ENCODE results near the gene GJB4. TPM values are rescaled to one million over a fixed set of nuclear protein-coding genes. Genes with fewer than 3 reads are reported as not detected.
"Not testable (repeated sequence)": the region's sequence is repeated elsewhere in the genome, so short reads cannot be mapped to it uniquely, and the experiment has no call there.

Gene GJB4
- polyA plus RNA-seq, 1 donor, result 0.25 TPM

DNA sequence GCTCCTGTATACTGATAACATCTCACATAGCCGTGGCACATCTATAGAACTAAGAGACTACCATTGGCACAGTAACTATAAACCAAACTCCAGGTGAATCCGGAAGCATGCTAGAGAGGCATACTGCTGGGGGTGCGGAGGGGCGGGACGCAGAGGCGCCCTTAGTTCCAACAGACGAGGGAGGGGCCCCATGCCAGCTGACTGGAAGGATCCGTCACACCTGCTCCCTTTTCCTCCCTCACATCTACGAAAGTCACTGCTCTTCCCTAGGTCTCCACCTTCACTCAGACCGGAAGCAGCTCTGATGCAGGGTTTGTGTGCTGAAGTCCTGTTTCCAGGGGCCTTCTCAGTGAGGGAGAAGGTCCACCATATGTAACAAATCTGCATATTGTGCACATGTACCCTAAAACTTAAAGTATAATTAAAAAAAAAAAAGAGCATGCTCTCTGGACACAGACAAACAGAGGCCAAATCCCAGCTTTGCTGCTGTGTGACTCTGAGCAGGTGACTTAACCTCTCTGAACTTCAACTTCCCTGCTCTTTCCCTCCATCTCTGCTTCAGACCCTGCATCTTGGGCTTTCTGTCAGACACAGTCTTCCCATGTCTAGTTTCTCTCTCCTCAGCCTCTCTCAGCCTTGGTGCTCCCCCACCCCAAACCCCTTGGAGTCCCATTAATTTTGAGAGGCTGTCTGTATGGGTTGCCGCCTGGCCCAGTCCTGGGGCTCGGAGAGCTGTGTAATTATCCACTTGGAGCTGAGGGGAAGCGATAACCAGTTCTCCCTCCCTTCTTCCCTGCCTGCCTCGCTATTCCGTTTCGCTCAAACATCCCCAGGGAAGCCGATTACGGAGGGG lies 12.5 kb upstream of the GJB4 start:
- DNase-seq, result no peak

DNA sequence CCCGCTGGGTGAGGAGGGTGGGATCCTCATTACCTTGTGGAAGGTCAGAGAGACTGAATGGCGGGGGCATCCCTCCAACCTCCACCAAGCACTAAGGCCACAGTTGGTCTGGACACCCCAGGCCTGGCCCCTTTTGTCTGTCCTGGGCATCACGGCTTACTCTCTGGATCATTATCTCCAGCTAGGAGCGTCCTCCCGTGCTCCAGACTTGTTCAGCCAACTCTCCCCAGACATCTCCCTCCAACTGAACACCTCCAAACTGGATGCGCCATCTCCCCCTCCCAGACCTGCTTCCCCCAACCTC lies 11.9 kb upstream of the GJB4 start:
- DNase-seq, result no peak

DNA sequence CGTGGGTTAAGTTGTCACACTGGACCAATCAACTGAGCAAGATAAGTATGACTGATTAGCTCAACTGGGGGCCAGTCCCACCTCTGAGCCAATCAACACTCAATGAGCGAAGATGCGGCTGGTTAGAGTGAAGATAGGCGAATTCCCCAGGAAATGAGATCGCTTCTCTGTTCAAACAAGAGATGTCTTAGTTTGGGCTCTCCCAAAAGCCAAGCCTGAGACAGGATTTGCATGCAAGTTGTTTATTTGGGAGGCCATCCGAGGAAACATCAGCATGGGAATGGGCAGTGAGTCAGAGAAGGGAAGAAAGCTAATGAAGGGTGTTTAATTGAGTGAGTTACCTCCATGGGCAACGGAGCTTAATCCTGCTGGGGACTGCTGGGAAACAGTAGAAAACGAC lies 9.5 kb upstream of the GJB4 start:
- DNase-seq, result no peak

DNA sequence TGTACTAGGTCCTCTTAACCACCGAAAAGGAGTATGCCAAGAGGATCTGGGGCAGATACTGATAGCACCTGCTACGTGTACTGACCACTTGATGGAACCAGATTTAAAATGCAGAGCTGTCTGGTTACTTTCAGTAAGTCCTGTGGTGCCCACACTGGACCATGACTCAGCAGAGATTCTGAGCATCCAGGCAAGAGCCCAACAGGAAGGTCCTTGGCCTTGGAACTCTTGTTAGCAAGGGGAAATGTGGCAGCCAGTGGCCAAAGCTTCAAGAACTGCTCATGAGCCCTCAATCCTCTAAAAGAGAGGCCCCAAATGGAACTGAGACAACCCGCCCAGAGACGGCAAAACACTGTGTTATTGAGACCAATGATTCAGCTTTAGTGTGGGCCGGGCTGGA lies 8.9 kb upstream of the GJB4 start:
- no peak for DNase-seq

DNA sequence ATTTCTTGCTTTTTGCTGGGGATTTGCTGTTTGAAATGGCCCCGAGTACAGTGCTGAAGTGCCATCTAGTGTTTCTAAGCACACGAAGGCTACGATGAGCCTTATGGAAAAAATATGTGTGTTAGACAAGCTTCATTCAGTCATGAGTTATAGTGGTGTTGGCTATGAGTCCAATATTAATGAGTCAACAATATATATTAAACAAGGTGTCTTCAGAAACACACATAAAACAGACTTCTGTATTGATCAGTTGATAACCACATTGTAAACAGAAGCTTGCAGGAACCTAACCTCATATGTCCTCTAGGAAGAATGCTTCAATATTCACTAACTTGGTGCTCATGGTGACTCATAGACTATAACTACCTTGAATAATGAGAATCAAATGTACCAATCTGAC lies 6.4 kb upstream of the GJB4 start:
- DNase-seq, result no peak

DNA sequence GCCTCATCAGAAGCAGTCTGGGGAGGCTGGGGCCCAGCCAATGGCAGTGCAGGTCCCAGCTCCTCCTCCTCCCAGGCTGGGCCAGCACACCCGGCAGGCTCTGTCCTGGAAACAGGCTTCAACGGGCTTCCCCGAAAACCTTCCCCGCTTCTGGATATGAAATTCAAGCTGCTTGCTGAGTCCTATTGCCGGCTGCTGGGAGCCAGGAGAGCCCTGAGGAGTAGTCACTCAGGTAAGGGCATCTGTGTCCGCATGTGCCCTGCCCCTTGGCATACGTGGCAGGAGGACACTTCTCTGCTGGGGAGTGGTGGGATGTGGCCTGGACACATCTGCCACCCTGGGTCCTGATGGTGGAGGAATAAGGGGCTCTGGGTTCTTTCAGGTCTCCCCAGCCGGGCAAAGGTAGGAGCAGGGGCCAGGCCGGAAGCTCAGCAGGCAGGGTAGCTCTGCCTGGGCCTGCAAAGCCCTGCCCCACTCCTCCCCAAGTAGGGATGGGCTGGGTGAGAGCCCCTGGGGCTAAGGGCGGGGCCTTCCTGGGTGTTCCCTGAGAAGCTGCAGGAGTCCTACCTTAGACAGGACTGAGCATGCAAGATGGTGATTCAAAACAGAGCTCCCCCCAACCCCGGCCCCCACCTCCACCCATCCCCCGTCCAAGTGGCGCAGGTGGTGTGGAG lies 4.4 kb upstream of the GJB4 start, which contains the start of gene GJB5:
Gene GJB5, plus strand, starts transcription at position 84 of the 674 bp plus-strand sequence. CDS start 2,284 bp downstream, outside the sequence.
- DNase-seq, result no peak

DNA sequence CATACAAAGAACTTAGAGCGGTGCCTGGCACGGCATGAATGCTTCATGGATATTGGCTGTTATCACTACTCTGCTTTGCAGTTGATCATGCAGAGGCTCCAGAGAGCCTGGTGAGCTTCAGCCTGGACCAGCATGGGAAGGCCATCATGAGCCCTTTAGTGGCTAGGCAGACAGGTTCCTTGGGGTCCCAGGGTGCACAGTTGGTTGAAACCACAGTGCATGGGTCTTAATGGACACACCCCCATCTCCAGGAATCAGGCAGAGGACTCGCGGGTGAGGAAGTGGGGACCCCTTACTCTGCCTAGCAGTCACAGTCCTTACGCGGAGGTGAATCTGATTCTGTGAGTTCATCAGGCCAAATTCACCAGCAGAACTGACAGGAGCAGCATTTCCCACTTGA lies 3.6 kb upstream of the GJB4 start:
- DNase-seq, result no peak

DNA sequence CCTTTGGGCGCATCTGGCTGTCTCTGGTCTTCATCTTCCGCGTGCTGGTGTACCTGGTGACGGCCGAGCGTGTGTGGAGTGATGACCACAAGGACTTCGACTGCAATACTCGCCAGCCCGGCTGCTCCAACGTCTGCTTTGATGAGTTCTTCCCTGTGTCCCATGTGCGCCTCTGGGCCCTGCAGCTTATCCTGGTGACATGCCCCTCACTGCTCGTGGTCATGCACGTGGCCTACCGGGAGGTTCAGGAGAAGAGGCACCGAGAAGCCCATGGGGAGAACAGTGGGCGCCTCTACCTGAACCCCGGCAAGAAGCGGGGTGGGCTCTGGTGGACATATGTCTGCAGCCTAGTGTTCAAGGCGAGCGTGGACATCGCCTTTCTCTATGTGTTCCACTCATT lies 2.2 kb upstream of the GJB4 start:
- no peak for DNase-seq

DNA sequence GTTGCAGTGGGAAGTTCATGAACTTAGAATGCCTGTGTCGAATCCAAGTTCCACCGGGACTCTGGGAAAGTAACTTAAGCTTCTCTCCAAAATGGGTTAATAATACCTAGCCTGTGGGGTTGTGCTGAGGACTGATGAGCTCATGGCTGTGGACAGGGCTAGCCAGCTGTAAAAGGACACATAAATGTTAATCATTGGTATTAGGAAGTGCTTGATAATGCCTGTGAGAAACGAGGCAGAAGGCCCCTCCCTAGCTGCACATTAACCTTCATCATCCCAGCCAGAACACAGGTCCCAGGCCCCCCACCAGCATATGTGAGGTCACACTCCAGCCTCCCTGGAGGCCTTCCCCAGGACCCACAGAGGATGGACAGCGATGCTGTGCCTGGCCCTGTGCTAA lies 789 bp upstream of the GJB4 start:
- no peak for DNase-seq

DNA sequence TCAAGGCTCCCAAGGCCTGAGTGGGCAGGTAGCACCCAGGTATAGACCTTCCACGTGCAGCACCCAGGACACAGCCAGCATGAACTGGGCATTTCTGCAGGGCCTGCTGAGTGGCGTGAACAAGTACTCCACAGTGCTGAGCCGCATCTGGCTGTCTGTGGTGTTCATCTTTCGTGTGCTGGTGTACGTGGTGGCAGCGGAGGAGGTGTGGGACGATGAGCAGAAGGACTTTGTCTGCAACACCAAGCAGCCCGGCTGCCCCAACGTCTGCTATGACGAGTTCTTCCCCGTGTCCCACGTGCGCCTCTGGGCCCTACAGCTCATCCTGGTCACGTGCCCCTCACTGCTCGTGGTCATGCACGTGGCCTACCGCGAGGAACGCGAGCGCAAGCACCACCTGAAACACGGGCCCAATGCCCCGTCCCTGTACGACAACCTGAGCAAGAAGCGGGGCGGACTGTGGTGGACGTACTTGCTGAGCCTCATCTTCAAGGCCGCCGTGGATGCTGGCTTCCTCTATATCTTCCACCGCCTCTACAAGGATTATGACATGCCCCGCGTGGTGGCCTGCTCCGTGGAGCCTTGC lies 1.7 kb downstream of the GJB4 start:
- DNase-seq, result no peak

DNA sequence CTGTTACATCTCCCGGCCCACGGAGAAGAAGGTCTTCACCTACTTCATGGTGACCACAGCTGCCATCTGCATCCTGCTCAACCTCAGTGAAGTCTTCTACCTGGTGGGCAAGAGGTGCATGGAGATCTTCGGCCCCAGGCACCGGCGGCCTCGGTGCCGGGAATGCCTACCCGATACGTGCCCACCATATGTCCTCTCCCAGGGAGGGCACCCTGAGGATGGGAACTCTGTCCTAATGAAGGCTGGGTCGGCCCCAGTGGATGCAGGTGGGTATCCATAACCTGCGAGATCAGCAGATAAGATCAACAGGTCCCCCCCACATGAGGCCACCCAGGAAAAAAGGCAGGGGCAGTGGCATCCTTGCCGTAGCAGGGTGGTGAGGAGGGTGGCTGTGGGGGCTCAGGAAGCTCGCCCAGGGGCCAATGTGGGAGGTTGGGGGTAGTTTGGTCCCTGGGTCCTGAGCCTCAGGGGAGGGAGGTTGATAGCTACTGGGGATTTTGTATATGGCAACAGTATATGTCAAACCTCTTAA lies 2.3 kb downstream of the GJB4 start:
- no peak for DNase-seq

DNA sequence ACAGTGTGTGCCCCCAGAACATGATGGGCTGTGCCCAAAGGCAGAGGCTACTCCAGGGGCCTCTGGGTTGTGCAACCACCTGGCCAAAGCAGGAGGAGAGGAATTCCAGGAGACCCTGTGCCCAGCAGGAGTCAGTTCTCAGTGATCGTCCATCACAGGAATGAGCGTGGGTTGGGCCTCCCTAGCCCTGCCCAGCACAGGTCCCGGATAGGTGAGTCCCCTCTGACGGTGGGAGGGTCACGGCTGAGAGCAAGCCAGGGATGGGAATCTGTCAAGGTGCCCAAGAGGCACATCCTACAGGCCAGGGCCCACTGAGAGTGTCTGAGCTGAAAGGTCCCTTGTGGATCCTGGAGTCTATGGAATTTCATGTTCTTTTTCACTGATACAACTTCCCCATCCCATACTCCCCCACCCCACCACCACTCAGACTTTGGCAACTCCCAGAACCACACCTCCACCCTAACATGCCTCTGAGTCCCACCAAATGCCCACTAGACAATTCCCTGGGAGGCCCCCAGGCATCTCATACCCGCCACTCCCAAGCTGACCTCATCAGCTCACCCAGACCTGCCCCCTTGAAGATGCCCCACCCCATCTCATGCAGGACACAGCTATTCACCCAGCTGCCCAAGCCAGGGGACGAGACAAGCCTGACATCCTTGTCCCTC lies 3.1 kb downstream of the GJB4 start:
- DNase-seq, result no peak

DNA sequence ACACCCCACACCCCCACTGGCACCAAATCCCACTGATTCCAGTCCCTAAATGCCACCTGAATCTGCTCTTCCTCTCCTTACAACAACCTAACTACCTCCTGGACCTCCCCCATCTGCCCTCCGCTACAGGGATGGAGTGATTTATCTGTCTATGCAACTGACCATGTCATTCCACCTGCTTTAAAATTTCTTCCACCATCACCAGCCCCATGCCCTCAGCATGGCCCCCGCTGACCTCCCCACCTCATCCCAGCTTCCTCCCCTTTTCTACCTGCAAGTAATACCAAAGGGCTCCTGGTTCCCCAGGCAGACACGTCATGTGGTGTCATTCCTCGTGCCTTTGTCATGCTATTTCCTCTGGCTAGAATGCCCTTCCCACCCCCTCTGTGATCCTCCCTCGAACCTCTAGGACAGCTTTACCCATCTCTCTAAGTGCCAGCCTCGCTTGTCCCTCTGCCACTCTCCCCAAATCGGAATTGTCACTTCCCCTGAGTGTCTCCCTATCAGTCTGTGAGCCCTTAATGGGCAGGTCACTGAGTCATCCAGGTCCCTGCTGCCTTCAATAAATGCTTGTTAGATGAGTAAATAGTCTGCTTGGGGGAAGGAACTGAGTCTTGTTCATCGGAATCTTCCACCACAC lies 3.7 kb downstream of the GJB4 start:
- no peak for DNase-seq

DNA sequence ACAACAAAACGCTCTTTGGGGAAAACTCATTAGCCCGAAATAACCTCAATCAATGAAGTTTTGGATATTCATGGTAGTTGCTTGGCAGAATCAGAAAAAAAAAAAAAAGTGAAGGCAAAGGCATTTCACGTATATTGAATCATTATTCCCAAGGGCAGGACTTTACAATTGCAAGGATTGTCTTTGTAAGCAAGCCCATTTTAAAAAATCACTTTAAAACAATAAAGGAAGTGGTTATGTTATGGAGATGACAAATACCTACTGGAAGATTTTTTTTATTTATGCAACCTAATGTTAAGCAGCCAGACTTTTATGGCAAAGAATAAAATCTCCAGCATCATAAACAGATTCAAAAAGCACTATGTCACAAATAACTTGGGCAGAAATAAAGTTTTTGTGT lies 9.3 kb downstream of the GJB4 start:
- DNase-seq, result no peak

DNA sequence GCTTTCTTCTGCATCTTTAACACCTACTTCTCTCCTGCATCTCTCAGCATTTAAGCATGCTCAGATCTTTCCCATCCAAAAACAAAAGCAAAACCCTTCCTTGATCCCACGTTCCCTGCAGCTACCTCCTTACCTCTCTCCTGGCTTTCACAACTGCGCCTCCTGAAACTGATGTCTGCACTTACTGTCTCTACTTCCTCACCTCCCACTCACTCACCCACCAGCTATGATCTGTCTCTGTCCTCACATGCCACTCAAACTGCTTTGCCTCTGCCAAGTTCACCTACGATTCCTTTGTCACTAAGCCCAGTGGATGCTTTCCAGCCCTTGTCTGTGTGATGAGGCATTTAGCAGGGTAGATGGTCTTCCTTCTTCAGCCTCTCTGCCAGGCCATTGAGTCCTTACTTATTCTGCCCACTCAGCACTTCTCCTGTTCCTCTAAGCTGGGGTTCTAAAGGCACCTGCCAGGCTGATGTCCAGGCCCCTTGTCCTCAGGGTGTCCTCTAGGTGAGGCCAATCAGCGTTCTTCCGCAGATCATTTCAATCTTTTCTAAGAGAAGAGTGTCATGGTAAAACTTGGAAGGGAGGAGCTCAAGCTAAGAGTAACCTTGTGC lies 11.5 kb downstream of the GJB4 start:
- DNase-seq, result no peak

DNA sequence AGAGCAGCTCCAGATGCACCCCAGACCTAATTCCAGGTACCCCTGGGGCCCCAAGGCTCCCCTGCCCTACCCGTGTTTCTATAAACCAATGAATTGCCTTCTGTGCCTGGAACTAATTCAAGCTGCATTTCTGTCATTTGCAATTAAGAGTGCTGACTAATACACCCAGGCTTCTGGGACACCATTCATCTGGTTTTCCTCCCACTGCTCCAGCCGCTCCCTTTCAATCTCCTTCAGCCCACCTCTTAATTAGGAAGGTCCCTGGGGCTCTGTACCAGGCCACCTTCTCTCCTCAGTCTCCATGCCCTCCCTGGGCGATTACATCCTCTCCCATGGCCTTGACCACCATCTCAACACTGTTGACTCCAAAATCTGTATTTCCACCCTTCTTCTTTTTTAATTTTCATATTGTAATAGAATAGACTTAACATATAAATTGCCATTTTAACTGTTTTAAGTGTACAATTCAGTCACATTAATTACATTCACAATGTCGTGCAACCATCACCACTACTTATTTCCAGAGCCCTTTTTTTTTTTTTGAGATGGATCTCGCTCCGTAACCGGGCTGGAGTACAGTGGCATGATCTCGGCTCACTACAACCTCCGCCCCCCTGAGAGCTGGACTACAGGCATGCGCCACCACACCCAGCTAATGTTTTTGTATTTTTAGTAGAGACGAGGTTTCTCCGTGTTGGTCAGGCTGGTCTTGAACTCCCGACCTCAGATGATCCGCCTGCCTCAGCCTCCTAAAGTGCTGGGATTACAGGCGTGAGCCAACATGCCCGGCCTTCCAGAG lies 12.2 kb downstream of the GJB4 start:
- no peak for DNase-seq

DNA sequence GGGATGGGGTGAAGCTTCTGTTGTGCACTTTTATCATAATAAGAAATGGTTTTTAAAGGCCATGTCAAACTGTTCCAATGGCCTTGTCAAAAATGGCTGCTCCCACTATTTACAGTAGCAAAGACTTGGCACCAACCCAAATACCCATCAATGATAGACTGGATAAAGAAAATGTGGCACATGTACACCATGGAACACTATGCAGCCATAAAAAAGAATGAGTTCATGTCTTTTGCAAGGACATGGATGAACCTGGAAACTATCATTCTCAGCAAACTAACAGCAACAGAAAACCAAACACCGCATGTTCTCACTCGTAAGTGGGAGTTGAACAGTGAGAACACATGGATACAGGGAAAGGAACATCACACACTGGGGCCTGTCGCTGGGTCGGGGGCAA lies 13.6 kb downstream of the GJB4 start:
- DNase-seq, result not testable (repeated sequence)

DNA sequence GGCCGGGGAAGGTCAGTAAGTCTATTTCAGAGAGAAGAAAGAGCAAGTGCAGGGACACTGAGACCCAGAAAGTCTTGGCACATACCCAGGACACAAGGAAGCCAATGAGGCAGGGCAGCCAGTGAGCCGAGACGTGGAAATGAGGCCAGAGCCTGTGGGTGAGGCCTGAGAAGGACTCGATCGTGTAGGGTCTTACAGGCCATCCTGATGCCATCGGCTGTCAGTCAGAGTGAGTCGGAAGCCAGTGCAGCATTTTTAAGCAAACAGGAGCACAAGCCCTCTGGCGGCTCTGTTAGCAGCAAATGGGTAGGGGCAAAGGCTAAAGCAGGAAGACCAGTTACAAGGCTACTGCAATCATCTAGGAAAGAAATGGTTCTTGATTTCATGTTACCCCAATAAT lies 15.4 kb downstream of the GJB4 start:
- no peak for DNase-seq

DNA sequence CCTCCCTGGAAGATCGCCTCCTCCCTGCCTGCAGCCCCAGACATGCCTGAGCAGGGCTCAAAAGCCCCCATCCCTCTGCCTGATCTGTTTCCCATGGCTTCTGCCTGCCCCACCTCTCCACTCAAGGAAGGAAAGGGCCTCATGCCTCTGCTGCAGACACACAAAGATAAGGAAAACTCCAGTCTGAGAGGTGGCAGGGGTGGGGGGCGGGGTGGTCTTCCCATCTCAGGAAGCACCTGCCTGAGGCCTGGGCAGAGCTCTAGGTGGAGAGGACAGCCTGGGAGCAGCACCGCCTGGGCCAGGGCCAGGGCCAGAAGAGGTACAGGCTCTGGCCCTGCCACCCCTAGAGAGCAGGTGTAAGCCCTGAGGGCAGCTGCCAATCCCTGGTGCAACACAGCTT lies 17.4 kb downstream of the GJB4 start:
- no peak for DNase-seq

DNA sequence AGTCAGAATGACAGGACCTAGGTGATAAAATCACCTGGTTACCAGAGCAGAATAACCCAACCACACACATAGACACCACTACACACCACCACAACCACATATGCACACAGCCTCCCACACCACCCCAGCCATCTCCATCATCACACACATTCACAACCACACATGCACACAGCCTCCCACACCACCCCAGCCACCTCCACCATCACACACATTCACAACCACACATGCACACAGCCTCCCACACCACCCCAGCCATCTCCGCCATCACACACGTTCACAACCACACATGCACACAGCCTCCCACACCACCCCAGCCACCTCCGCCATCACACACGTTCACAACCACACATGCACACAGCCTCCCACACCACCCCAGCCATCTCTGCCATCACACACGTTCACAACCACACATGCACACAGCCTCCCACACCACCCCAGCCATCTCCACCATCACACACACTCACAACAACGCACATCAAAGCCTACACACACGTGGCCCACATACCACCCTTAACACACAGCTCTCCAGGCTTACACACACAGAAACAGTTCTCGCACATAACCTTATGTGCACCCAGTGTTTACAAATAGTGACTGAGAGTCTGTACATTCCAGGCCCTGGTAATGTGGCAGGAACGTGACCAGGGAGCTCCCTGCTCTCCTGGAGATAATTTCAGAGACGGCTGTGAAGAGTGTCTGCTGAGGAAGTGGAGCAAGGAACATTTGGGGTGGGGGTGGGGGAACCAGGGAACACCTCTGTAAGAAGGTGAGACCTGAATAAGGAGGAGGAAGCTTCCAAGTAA lies 18.2 kb downstream of the GJB4 start:
- no peak for DNase-seq
